ENCODE data around the gene GAS5. TPM values are rescaled to one million over a fixed set of nuclear protein-coding genes. Genes with fewer than 3 reads are reported as not detected.

Gene GAS5
- polyA plus RNA-seq, 1 of the 3 experiments (the other 2 are of a cell fraction): 961 TPM

DNA sequence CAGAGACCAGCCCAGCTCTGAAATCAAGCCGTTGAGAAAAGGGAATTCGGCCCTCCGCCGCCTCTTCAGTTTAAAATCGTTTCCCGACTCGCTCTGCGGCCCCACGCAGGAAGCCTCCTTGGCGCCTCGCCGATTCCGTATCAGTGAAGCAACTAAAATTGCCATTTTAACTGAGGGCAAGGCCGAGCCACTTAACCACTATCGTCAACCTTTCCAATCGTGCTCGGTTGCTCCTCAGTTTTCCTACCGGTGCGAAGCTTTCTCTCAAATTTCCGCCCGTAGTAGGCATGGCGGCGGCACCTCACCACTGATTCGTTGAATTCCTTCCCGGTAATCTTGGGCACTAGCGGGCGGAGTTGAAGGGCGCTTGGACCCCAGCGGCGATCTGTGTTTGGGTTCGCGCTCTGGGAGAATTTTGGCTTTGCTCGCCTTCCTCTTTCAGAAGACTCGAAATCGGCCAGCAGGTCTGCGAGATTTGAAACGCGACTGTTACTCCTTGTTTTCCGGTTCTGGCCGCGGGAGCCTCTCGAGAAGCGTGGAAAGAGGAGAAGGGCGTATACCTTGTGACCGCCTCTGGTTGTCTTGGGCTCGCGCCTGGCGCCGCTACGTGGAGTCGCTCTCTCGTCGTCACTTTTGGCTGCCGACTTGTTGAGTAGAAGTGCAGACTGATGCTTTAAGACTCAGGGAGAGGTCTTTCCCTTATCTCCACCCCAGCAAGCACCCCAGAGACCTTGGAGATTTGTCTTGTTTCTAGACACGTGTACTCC is 43.3 kb downstream of the GAS5 start, which contains the start of the genes CENPL and DARS2 (continued):
- peak; percentile 72 for TF ChIP-seq POLR2AphosphoS5 (IDR thresholded peaks at IDR 0.05; ENCODE audit: low read depth, low read length)
- TF ChIP-seq GABPA (IDR thresholded peaks at IDR 0.05; ENCODE audit: low read depth): peak; percentile 86
- peak; percentile 88; the same call in 1 of the 2 replicates for TF ChIP-seq SIN3A (IDR thresholded peaks at IDR 0.05; ENCODE audit: borderline replicate concordance, low read depth, low read length)
- TF ChIP-seq, protein P1, sequence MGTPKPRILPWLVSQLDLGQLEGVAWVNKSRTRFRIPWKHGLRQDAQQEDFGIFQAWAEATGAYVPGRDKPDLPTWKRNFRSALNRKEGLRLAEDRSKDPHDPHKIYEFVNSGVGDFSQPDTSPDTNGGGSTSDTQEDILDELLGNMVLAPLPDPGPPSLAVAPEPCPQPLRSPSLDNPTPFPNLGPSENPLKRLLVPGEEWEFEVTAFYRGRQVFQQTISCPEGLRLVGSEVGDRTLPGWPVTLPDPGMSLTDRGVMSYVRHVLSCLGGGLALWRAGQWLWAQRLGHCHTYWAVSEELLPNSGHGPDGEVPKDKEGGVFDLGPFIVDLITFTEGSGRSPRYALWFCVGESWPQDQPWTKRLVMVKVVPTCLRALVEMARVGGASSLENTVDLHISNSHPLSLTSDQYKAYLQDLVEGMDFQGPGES (IDR thresholded peaks at IDR 0.05; ENCODE audit: low read depth, low read length): no peak
- peak; percentile 100 for TF ChIP-seq YY1 (IDR thresholded peaks at IDR 0.05; ENCODE audit: low read depth)
- no peak for TF ChIP-seq SMC3 (IDR thresholded peaks at IDR 0.05; ENCODE audit: low read depth, low read length)
- TF ChIP-seq FOSL2 (IDR thresholded peaks at IDR 0.05; ENCODE audit: borderline replicate concordance, low read depth): no peak
- TF ChIP-seq RCOR1 (IDR thresholded peaks at IDR 0.05; ENCODE audit: low read length): no peak
- TF ChIP-seq, protein P2, sequence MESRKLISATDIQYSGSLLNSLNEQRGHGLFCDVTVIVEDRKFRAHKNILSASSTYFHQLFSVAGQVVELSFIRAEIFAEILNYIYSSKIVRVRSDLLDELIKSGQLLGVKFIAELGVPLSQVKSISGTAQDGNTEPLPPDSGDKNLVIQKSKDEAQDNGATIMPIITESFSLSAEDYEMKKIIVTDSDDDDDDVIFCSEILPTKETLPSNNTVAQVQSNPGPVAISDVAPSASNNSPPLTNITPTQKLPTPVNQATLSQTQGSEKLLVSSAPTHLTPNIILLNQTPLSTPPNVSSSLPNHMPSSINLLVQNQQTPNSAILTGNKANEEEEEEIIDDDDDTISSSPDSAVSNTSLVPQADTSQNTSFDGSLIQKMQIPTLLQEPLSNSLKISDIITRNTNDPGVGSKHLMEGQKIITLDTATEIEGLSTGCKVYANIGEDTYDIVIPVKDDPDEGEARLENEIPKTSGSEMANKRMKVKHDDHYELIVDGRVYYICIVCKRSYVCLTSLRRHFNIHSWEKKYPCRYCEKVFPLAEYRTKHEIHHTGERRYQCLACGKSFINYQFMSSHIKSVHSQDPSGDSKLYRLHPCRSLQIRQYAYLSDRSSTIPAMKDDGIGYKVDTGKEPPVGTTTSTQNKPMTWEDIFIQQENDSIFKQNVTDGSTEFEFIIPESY (IDR thresholded peaks at IDR 0.05; ENCODE audit: borderline replicate concordance, low read depth): no peak; the same call in 1 of the 2 replicates
- no peak for TF ChIP-seq NRF1 (IDR thresholded peaks at IDR 0.05; ENCODE audit: low read depth, low read length)
- TF ChIP-seq, protein P3, sequence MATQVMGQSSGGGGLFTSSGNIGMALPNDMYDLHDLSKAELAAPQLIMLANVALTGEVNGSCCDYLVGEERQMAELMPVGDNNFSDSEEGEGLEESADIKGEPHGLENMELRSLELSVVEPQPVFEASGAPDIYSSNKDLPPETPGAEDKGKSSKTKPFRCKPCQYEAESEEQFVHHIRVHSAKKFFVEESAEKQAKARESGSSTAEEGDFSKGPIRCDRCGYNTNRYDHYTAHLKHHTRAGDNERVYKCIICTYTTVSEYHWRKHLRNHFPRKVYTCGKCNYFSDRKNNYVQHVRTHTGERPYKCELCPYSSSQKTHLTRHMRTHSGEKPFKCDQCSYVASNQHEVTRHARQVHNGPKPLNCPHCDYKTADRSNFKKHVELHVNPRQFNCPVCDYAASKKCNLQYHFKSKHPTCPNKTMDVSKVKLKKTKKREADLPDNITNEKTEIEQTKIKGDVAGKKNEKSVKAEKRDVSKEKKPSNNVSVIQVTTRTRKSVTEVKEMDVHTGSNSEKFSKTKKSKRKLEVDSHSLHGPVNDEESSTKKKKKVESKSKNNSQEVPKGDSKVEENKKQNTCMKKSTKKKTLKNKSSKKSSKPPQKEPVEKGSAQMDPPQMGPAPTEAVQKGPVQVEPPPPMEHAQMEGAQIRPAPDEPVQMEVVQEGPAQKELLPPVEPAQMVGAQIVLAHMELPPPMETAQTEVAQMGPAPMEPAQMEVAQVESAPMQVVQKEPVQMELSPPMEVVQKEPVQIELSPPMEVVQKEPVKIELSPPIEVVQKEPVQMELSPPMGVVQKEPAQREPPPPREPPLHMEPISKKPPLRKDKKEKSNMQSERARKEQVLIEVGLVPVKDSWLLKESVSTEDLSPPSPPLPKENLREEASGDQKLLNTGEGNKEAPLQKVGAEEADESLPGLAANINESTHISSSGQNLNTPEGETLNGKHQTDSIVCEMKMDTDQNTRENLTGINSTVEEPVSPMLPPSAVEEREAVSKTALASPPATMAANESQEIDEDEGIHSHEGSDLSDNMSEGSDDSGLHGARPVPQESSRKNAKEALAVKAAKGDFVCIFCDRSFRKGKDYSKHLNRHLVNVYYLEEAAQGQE (IDR thresholded peaks at IDR 0.05; ENCODE audit: low read depth, low read length): peak; percentile 31
- no peak for TF ChIP-seq RXRA (IDR thresholded peaks at IDR 0.05; ENCODE audit: borderline replicate concordance, low read depth)

All from SK-N-SH (cell line).